Liver (tissue), 9 donors: ENCODE results near the gene PLCL1. TPM values are rescaled to one million over a fixed set of nuclear protein-coding genes. Genes with fewer than 3 reads are reported as not detected.

Experiments used
- DNase-seq: peaks from one replicate; pipeline ENCODE4 v3.0.0-alpha.2; 2017; ENCODE audit warnings: low spot score
- H3K27ac ChIP-seq, 2 donors: one replicate each; pipeline ENCODE4 v1.7.0; 2013; ENCODE audit warnings: inconsistent platforms in 2 of 2, low read length in 2 of 2, control low read depth in 1 of 2, low read depth in 1 of 2, mild to moderate bottlenecking in 1 of 2
- H3K27me3 ChIP-seq, 4 donors: one replicate each; pipeline versions ENCODE4 v1.6.1 to v1.7.0; 2013; ENCODE audit warnings: low read length in 3 of 4, inconsistent platforms in 1 of 4, mild to moderate bottlenecking in 1 of 4, moderate library complexity in 1 of 4; ENCODE audit not compliant: control insufficient read depth in 4 of 4, insufficient read depth in 4 of 4
- H3K36me3 ChIP-seq, 4 donors: one replicate each; pipeline versions ENCODE4 v1.6.1 to v1.7.0; 2013; ENCODE audit warnings: low read length in 3 of 4, mild to moderate bottlenecking in 3 of 4, low read depth in 1 of 4, moderate library complexity in 1 of 4; ENCODE audit not compliant: control insufficient read depth in 4 of 4, insufficient read depth in 3 of 4
- H3K4me1 ChIP-seq, 4 donors: one replicate each; pipeline versions ENCODE4 v1.6.1 to v1.7.0; 2013; ENCODE audit warnings: low read length in 3 of 4, mild to moderate bottlenecking in 3 of 4, moderate library complexity in 1 of 4; ENCODE audit not compliant: control insufficient read depth in 4 of 4, insufficient read depth in 4 of 4
- H3K4me3 ChIP-seq, 3 donors: one replicate each; pipeline versions ENCODE4 v1.6.1 to v1.7.0; 2013; ENCODE audit warnings: low read length in 3 of 3, control low read depth in 1 of 3, low read depth in 1 of 3, mild to moderate bottlenecking in 1 of 3
- H3K9ac ChIP-seq, 2 donors: one replicate each; pipeline ENCODE4 v1.7.0; 2013; ENCODE audit warnings: low read length in 2 of 2, mild to moderate bottlenecking in 2 of 2, moderate library complexity in 2 of 2, control low read depth in 1 of 2, low read depth in 1 of 2
- H3K9me3 ChIP-seq, 4 donors: one replicate each; pipeline versions ENCODE4 v1.6.1 to v1.7.0; 2013; ENCODE audit warnings: low read length in 3 of 4; ENCODE audit not compliant: control insufficient read depth in 4 of 4
- ATF3 ChIP-seq: IDR thresholded peaks from 2 replicates; pipeline ENCODE4 v1.6.1; 2016; ENCODE audit warnings: antibody characterized with exemption
- CTCF ChIP-seq: fragments of 150-350 bp; IDR thresholded peaks from 2 replicates; pipeline ENCODE4 v1.5.1; 2017; ENCODE audit warnings: improper control_type of control experiment, low read depth, low read length; ENCODE audit not compliant: missing input control
- EGR1 ChIP-seq, 2 donors: IDR thresholded peaks; 2 replicates each; pipeline ENCODE4 v1.6.1; 2016 to 2018; ENCODE audit warnings: antibody characterized with exemption in 2 of 2, low read depth in 2 of 2
- FOXA1 ChIP-seq: IDR thresholded peaks from 2 replicates; pipeline ENCODE4 v1.6.1; 2016; ENCODE audit warnings: antibody characterized with exemption
- FOXA2 ChIP-seq: IDR thresholded peaks from 2 replicates; pipeline ENCODE4 v1.6.1; 2016; ENCODE audit warnings: antibody characterized with exemption
- HNF4A ChIP-seq, 2 donors: conservative IDR thresholded peaks; 2 replicates each; pipeline ENCODE4 v1.6.1; 2016; ENCODE audit warnings: antibody characterized with exemption in 2 of 2, mild to moderate bottlenecking in 2 of 2
- JUND ChIP-seq, 2 donors: IDR thresholded peaks; 2 replicates each; pipeline ENCODE4 v1.6.1; 2016; ENCODE audit warnings: antibody characterized with exemption in 2 of 2
- MAX ChIP-seq: IDR thresholded peaks from 2 replicates; pipeline ENCODE4 v1.6.1; 2016; ENCODE audit warnings: antibody characterized with exemption
- RAD21 ChIP-seq, 2 donors: IDR thresholded peaks; 2 replicates each; pipeline ENCODE4 v1.6.1; 2016; ENCODE audit warnings: antibody characterized with exemption in 2 of 2, mild to moderate bottlenecking in 2 of 2
- REST ChIP-seq: IDR thresholded peaks from 2 replicates; pipeline ENCODE4 v1.6.1; 2016; ENCODE audit warnings: antibody characterized with exemption, mild to moderate bottlenecking
- RXRA ChIP-seq, 2 donors: IDR thresholded peaks; 2 replicates each; pipeline ENCODE4 v1.6.1; 2017 to 2018; ENCODE audit warnings: antibody characterized with exemption in 2 of 2, mild to moderate bottlenecking in 1 of 2
- SP1 ChIP-seq: IDR thresholded peaks from 2 replicates; pipeline ENCODE4 v1.6.1; 2018; ENCODE audit warnings: antibody characterized with exemption, mild to moderate bottlenecking
- TAF1 ChIP-seq: conservative IDR thresholded peaks from 2 replicates; pipeline ENCODE4 v1.6.1; 2016; ENCODE audit warnings: antibody characterized with exemption, mild to moderate bottlenecking
- YY1 ChIP-seq: IDR thresholded peaks from 2 replicates; pipeline ENCODE4 v1.6.1; 2016; ENCODE audit warnings: antibody characterized with exemption, mild to moderate bottlenecking
- ZBTB33 ChIP-seq: IDR thresholded peaks from 2 replicates; pipeline ENCODE4 v1.6.1; 2016; ENCODE audit warnings: antibody characterized with exemption
- WGBS: extraction: QIAGEN DNeasy Blood & Tissue Kit; methylation state at CpG from one replicate; pipeline ENCODE4 v1.1.7; 2013; 5-methylcytosine and 5-hydroxymethylcytosine counted together
- polyA plus RNA-seq, 2 donors: library from polyadenylated mRNA; stranded (reverse) in 1 of 2; unstranded in 1 of 2; fragments of 200-250 nt in 1 of 2; fragments of >200 nt in 1 of 2; fragmentation: Nextera tagmentation in 1 of 2; extraction: Ambion mirVana in 1 of 2; gene quantifications; one replicate each; pipeline versions ENCODE4 v1.2.1 to v1.2.3, GENCODE V29; 2013 to 2015
- total RNA-seq, 2 donors: library from RNA; depleted of rRNA; stranded (reverse); fragments of >200 nt; gene quantifications; one replicate each; pipeline ENCODE4 v1.2.3, GENCODE V29; 2014
- donor health status: healthy.
- donor health status: healthy.
- donor health status: healthy.
- donor health status: healthy.
- donor health status: healthy.

Gene PLCL1
- total and polyA plus RNA-seq, 4 donors = 0.08 to 0.59 (median 0.31) TPM

- Histone ChIP-seq H3K4me3 (no peak overlapping the region), H3K36me3 (no peaks in the 10 kb centered on the region), H3K27ac (no peak overlapping the region), H3K9me3 (no peaks in the 10 kb centered on the region), H3K9ac (no peak overlapping the region), H3K4me1 (no peaks in the 10 kb centered on the region), H3K27me3 (no peaks in the 10 kb centered on the region)
- no peak for TF ChIP-seq MAX
- no peak for TF ChIP-seq FOXA2
- TF ChIP-seq SP1 = no peak
- TF ChIP-seq ZBTB33 = no peak
- TF ChIP-seq FOXA1 = no peak
- no peak for TF ChIP-seq YY1
- TF ChIP-seq RXRA (IDR thresholded peaks at IDR 0.05) = no peak
- TF ChIP-seq HNF4A (conservative IDR thresholded peaks at IDR 0.05) = no peak
- TF ChIP-seq JUND (IDR thresholded peaks at IDR 0.05) = no peak
- TF ChIP-seq ATF3 = no peak
- TF ChIP-seq TAF1 = no peak
- no peak for TF ChIP-seq RAD21 (IDR thresholded peaks at IDR 0.05)
- no peak for TF ChIP-seq EGR1 (IDR thresholded peaks at IDR 0.05; ENCODE audit: low read depth in 2 of 2)
- no peak for TF ChIP-seq REST
- TF ChIP-seq CTCF = no peak
- DNase-seq = no peak
- 80% methylated on average over 4 of the region's 4 CpGs for WGBS
Measured at GRCh38 chr2:197930570-197931278, 126.3 kb downstream of the PLCL1 start.
